MM.1S (cell line): Measurements from ENCODE around the gene SLCO2B1.

Experiments used
- DNase-seq: peaks from one replicate; pipeline ENCODE4 v3.0.0-alpha.2; 2015
- H2AFZ ChIP-seq: fragments of 300-600 bp; sonication (generic); 2 replicates; pipeline ENCODE4 v1.6.0; 2016; ENCODE audit warnings: antibody characterized with exemption, low read length
- H3F3A ChIP-seq: fragments of 300-600 bp; sonication (generic); 2 replicates; pipeline ENCODE4 v1.6.1; 2016; ENCODE audit warnings: mild to moderate bottlenecking, antibody characterized with exemption, low read length, moderate library complexity, mixed read lengths; ENCODE audit not compliant: insufficient read depth
- H3K27ac ChIP-seq: fragments of 300-600 bp; sonication (generic); 2 replicates; pipeline ENCODE4 v1.5.1; 2016; ENCODE audit warnings: mild to moderate bottlenecking, low read length
- H3K27me3 ChIP-seq: fragments of 300-600 bp; sonication (generic); replicated peaks from 2 replicates; pipeline ENCODE4 v1.6.0; 2016; ENCODE audit warnings: low read length; ENCODE audit not compliant: insufficient read depth
- H3K36me3 ChIP-seq: fragments of 300-600 bp; sonication (generic); replicated peaks from 2 replicates; pipeline ENCODE4 v1.6.1; 2016; ENCODE audit warnings: mild to moderate bottlenecking, low read length, mixed read lengths; ENCODE audit not compliant: insufficient read depth
- H3K4me1 ChIP-seq: fragments of 300-600 bp; sonication (generic); 2 replicates; pipeline ENCODE4 v1.6.1; 2016; ENCODE audit warnings: low read length, mixed read lengths
- H3K4me2 ChIP-seq: fragments of 300-600 bp; sonication (generic); 2 replicates; pipeline ENCODE4 v1.6.0; 2016; ENCODE audit warnings: low read depth, low read length
- H3K4me3 ChIP-seq: fragments of 300-600 bp; sonication (generic); 2 replicates; pipeline ENCODE4 v1.5.1; 2016; ENCODE audit warnings: low read length, mixed read lengths
- H3K79me2 ChIP-seq: fragments of 300-600 bp; sonication (generic); 2 replicates; pipeline ENCODE4 v1.6.1; 2016; ENCODE audit warnings: mixed run types, low read length, mixed read lengths
- H3K9ac ChIP-seq: fragments of 300-600 bp; sonication (generic); 2 replicates; pipeline ENCODE4 v1.6.1; 2016; ENCODE audit warnings: low read length, mixed read lengths
- H3K9me2 ChIP-seq: fragments of 300-600 bp; sonication (generic); replicated peaks from 2 replicates; pipeline ENCODE4 v1.6.1; 2016; ENCODE audit warnings: mild to moderate bottlenecking, low read length, mixed read lengths; ENCODE audit not compliant: insufficient read depth
- H3K9me3 ChIP-seq: fragments of 300-600 bp; sonication (generic); replicated peaks from 2 replicates; pipeline ENCODE4 v1.6.1; 2016; ENCODE audit warnings: mild to moderate bottlenecking, low read length, mixed read lengths; ENCODE audit not compliant: insufficient read depth
- H4K20me1 ChIP-seq: fragments of 300-600 bp; sonication (generic); 2 replicates; pipeline ENCODE4 v1.6.1; 2016; ENCODE audit warnings: mild to moderate bottlenecking, low read length, moderate library complexity, mixed read lengths; ENCODE audit not compliant: insufficient read depth
- CTCF ChIP-seq: fragments of 300-600 bp; sonication (generic); IDR thresholded peaks from 2 replicates; pipeline ENCODE4 v1.5.1; 2016; ENCODE audit warnings: antibody characterized with exemption, low read length, mixed read lengths
- EZH2 ChIP-seq: fragments of 300-600 bp; sonication (generic); optimal IDR thresholded peaks from 2 replicates; pipeline ENCODE3; 2017; ENCODE audit warnings: low read depth, mild to moderate bottlenecking, antibody characterized with exemption, low read length, mixed read lengths
- EZH2phosphoT487 ChIP-seq: fragments of 300-600 bp; sonication (generic); IDR thresholded peaks from 2 replicates; pipeline ENCODE4 v1.6.1; 2018; ENCODE audit warnings: antibody characterized with exemption, low read length

SLCO2B1 gene

DNA sequence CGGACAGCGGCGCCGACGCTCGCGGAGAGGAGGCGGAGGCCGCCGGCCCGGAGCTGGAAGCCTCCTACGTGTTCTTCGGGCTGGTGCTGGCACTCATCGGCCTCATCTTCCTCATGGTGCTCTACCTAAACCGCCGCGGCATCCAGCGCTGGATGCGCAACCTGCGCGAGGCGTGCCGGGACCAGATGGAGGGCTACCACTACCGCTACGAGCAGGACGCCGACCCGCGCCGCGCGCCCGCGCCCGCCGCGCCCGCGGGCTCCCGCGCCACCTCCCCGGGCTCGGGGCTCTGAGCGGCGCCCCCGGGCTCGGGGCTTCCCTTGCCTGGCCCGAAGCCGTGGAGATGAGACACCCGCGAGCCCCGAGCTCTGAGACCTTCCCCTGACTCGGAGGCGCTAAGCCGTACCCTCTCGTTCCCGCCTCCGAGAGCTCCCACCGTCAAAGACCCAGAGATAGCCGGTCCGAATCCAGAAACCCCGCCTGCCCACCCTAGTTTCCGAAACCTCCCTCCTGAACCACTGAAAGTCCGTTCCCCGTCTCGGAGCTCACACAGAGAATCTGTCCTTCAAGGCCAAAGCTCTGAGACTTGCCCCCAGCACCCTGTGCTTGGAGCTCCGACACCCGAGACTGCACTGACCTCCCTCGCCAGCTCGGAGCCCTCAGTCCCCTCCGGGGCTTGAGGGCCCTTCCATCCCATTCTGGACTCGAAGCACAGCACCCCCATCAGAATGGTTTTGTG is 91.2 kb downstream of the SLCO2B1 start:
- H3K27ac ChIP-seq = no peak overlapping the region
- H3F3A ChIP-seq = no peaks in the 10 kb centered on the region
- H3K9me2 ChIP-seq = no peaks in the 10 kb centered on the region
- peak overlapping the region; percentile 92 for H3K4me2 ChIP-seq
- peaks cover 66% of the 10 kb centered on the region for H3K27me3 ChIP-seq
- DNase-seq = no peak
- H3K9me3 ChIP-seq = no peaks in the 10 kb centered on the region
- H3K79me2 ChIP-seq = no peaks in the 10 kb centered on the region
- TF ChIP-seq EZH2phosphoT487 = no peak
- no peak for TF ChIP-seq CTCF
- TF ChIP-seq EZH2 = no peak
- H3K4me3 ChIP-seq = peak overlapping the region; percentile 56; the same call in 1 of the 2 replicates
- H3K4me1 ChIP-seq = 0 out of 2 replicates have a peak, but pooled peaks cover 3% of the 10 kb centered on the region
- H4K20me1 ChIP-seq = 0 out of 2 replicates have a peak, but pooled peaks cover 3% of the 10 kb centered on the region
- no peak overlapping the region for H3K9ac ChIP-seq
- H3K36me3 ChIP-seq = no peaks in the 10 kb centered on the region
- H2AFZ ChIP-seq = peak overlapping the region; percentile 67; the same call in 1 of the 2 replicates

- H3K27me3 ChIP-seq = peaks cover 57% of the 10 kb centered on the region
- no peaks in the 10 kb centered on the region for H3K9me2 ChIP-seq
- 0 out of 2 replicates have a peak, but pooled peaks cover 3% of the 10 kb centered on the region for H4K20me1 ChIP-seq
- TF ChIP-seq EZH2phosphoT487 (no peak), CTCF (no peak), EZH2 (no peak)
- H3K4me2 ChIP-seq = no peak overlapping the region; the same call in 1 of the 2 replicates
- no peak overlapping the region for H3K27ac ChIP-seq
- no peak overlapping the region for H3K4me3 ChIP-seq
- H3K9me3 ChIP-seq = no peaks in the 10 kb centered on the region
- H3K36me3 ChIP-seq = no peaks in the 10 kb centered on the region
- no peaks in the 10 kb centered on the region for H3F3A ChIP-seq
- H3K4me1 ChIP-seq = 0 out of 2 replicates have a peak, but pooled peaks cover 3% of the 10 kb centered on the region
- H3K79me2 ChIP-seq = no peaks in the 10 kb centered on the region
- no peak overlapping the region for H3K9ac ChIP-seq
- DNase-seq = no peak
- H2AFZ ChIP-seq = no peak overlapping the region
Measured at GRCh38 chr11:75242722-75243600, 92.1 kb downstream of the SLCO2B1 start.

DNA sequence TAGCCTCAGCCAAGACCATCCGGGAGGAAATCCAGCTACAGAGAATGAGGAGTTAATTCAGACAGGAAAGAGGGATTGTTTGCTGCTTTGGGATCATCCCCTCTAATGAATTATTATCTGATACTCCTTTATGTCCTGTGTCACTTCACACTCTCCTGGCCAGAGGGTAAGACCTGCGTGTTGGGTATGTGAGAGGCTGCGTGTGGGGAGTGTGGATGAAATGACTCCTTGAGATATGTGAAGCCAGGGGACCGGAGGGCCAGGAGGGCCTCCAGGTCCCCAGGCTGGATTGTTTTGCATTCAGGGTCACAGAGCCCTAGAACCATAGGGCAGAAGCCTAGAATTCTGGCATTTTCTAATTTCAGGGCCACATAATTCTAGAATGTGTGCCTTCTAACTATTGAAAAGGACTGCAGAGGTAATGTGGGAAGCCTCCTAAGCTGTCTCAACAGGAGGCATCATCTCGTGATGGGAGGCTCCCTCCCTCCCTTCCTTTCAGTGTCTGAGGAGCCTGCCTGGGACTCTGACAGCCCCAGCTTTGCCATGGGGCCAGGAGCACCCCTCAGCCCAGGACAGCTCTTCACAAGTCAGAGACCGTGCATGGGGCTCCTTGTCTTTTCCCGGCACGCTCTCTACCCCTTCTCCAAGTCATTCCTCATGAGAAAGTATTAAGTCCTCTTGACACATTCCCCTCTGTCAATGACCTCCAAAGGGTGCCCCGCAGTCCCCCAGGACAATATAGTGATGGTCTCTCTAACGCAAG is 93.3 kb downstream of the SLCO2B1 start:
- no peaks in the 10 kb centered on the region for H3K9me2 ChIP-seq
- no peak overlapping the region for H2AFZ ChIP-seq
- no peaks in the 10 kb centered on the region for H3F3A ChIP-seq
- H3K27me3 ChIP-seq = peaks cover 45% of the 10 kb centered on the region
- no peaks in the 10 kb centered on the region for H3K9me3 ChIP-seq
- H3K9ac ChIP-seq = no peak overlapping the region
- H4K20me1 ChIP-seq = 0 out of 2 replicates have a peak, but pooled peaks cover 3% of the 10 kb centered on the region
- DNase-seq = no peak
- no peak overlapping the region for H3K4me2 ChIP-seq
- H3K4me1 ChIP-seq = 0 out of 2 replicates have a peak, but pooled peaks cover 3% of the 10 kb centered on the region
- H3K79me2 ChIP-seq = no peaks in the 10 kb centered on the region
- H3K27ac ChIP-seq = no peak overlapping the region
- H3K36me3 ChIP-seq = no peaks in the 10 kb centered on the region
- no peak for TF ChIP-seq EZH2phosphoT487
- no peak for TF ChIP-seq CTCF
- no peak for TF ChIP-seq EZH2
- no peak overlapping the region for H3K4me3 ChIP-seq
